Stomach (tissue), 4 donors: ENCODE measurements around the gene B4GALT3.

Experiments
- CTCF ChIP-seq, 7 experiments: fragments of 450-650 bp in 4 of 7; fragments of 200-600 bp in 3 of 7; sonication (generic) in 3 of 7; IDR thresholded peaks; one replicate each; pipeline ENCODE4 v1.5.1; 2016 to 2019; ENCODE audit warnings: antibody characterized with exemption in 7 of 7, control low read depth in 2 of 7, mild to moderate bottlenecking in 1 of 7
- POLR2A ChIP-seq, 4 donors: fragments of 450-650 bp; IDR thresholded peaks; one replicate each; pipeline ENCODE4 v1.6.1; 2016; ENCODE audit warnings: antibody characterized with exemption in 4 of 4, control low read depth in 2 of 4, mild to moderate bottlenecking in 1 of 4, moderate library complexity in 1 of 4
- POLR2AphosphoS5 ChIP-seq, 3 donors: sonication (generic); formaldehyde crosslinking; IDR thresholded peaks; one replicate each; pipeline ENCODE4 v1.6.1; 2016; ENCODE audit warnings: antibody characterized with exemption in 3 of 3

- no peak for TF ChIP-seq CTCF (IDR thresholded peaks at IDR 0.05)
- TF ChIP-seq POLR2AphosphoS5 (IDR thresholded peaks at IDR 0.05) = no peak
- no peak for TF ChIP-seq POLR2A (IDR thresholded peaks at IDR 0.05)
These were observed 31.5 kb downstream of the B4GALT3 start for GRCh38 chr1:161145832-161146231.
